Loucy (cell line): ENCODE results near the gene PNPLA1.

Experiments used
- H2AFZ ChIP-seq: fragments of 200-600 bp; sonication (generic); 2 replicates; pipeline ENCODE4 v1.6.0; 2016; ENCODE audit warnings: antibody characterized with exemption, mild to moderate bottlenecking, low read length, moderate library complexity
- H3F3A ChIP-seq: fragments of 200-600 bp; 2 replicates; pipeline ENCODE4 v1.6.0; 2016; ENCODE audit warnings: antibody characterized with exemption, low read depth, mild to moderate bottlenecking
- H3K27me3 ChIP-seq: fragments of 200-600 bp; sonication (generic); 2 replicates; pipeline ENCODE4 v1.6.1; 2014; ENCODE audit warnings: low read length, mild to moderate bottlenecking; ENCODE audit not compliant: insufficient read depth, poor library complexity, severe bottlenecking
- H3K36me3 ChIP-seq: fragments of 200-600 bp; sonication (generic); 2 replicates; pipeline ENCODE4 v1.6.1; 2016; ENCODE audit warnings: low read length; ENCODE audit not compliant: insufficient read depth
- H3K4me1 ChIP-seq: fragments of 200-600 bp; sonication (generic); 2 replicates; pipeline ENCODE4 v1.5.1; 2014; ENCODE audit warnings: low read length, mild to moderate bottlenecking; ENCODE audit not compliant: insufficient read depth, poor library complexity, severe bottlenecking
- H3K4me2 ChIP-seq: fragments of 200-600 bp; sonication (generic); 2 replicates; pipeline ENCODE4 v1.6.0; 2014; ENCODE audit warnings: antibody characterized with exemption, low read length, low read depth, mild to moderate bottlenecking; ENCODE audit not compliant: poor library complexity, severe bottlenecking
- H3K4me3 ChIP-seq: fragments of 200-600 bp; sonication (generic); 2 replicates; pipeline ENCODE4 v1.5.1; 2014; ENCODE audit warnings: low read length, mild to moderate bottlenecking, mixed read lengths; ENCODE audit not compliant: poor library complexity, severe bottlenecking
- H3K79me2 ChIP-seq: fragments of 200-600 bp; sonication (generic); 2 replicates; pipeline ENCODE4 v1.6.1; 2014; ENCODE audit warnings: low read length; ENCODE audit not compliant: insufficient read depth
- H3K9ac ChIP-seq: fragments of 200-600 bp; sonication (generic); 2 replicates; pipeline ENCODE4 v1.6.0; 2014; ENCODE audit warnings: mild to moderate bottlenecking, low read depth, low read length, moderate library complexity; ENCODE audit not compliant: poor library complexity, severe bottlenecking
- H3K9me2 ChIP-seq: fragments of 200-600 bp; sonication (generic); replicated peaks from 2 replicates; pipeline ENCODE4 v1.6.1; 2016; ENCODE audit warnings: low read depth, low read length, mixed read lengths
- H3K9me3 ChIP-seq: fragments of 200-600 bp; sonication (generic); 2 replicates; pipeline ENCODE4 v1.6.1; 2014; ENCODE audit warnings: mild to moderate bottlenecking, antibody characterized with exemption, low read length, low read depth; ENCODE audit not compliant: insufficient read depth
- H4K20me1 ChIP-seq: fragments of 200-600 bp; sonication (generic); 2 replicates; pipeline ENCODE4 v1.6.0; 2014; ENCODE audit warnings: antibody characterized with exemption, low read length, mild to moderate bottlenecking; ENCODE audit not compliant: insufficient read depth, poor library complexity, severe bottlenecking
- EZH2phosphoT487 ChIP-seq: fragments of 200-600 bp; IDR thresholded peaks from 2 replicates; pipeline ENCODE4 v1.6.1; 2018; ENCODE audit warnings: antibody characterized with exemption, mild to moderate bottlenecking, moderate library complexity, borderline replicate concordance
- TF ChIP-seq, protein P1 (sequence below): fragments of 200-600 bp; sonication (generic); conservative IDR thresholded peaks from 2 replicates; pipeline ENCODE4 v1.5.1; 2014; ENCODE audit warnings: mild to moderate bottlenecking, antibody characterized with exemption, low read length

PNPLA1 gene

GRCh38 chr6:36235862-36236261 lies 34.0 kb upstream of the PNPLA1 start:
- H3K79me2 ChIP-seq, result no peaks in the 10 kb centered on the region
- no peak overlapping the region for H3K9ac ChIP-seq
- H2AFZ ChIP-seq, result no peak overlapping the region
- H3K4me3 ChIP-seq, result no peak overlapping the region
- H3K9me2 ChIP-seq, result no peaks in the 10 kb centered on the region
- no peaks in the 10 kb centered on the region for H3K9me3 ChIP-seq
- H3K4me1 ChIP-seq, result no peaks in the 10 kb centered on the region
- H3K27me3 ChIP-seq, result no peaks in the 10 kb centered on the region
- no peak overlapping the region for H3K4me2 ChIP-seq
- H3F3A ChIP-seq, result no peaks in the 10 kb centered on the region
- H4K20me1 ChIP-seq, result no peaks in the 10 kb centered on the region
- no peak for TF ChIP-seq EZH2phosphoT487
- TF ChIP-seq, protein P1, sequence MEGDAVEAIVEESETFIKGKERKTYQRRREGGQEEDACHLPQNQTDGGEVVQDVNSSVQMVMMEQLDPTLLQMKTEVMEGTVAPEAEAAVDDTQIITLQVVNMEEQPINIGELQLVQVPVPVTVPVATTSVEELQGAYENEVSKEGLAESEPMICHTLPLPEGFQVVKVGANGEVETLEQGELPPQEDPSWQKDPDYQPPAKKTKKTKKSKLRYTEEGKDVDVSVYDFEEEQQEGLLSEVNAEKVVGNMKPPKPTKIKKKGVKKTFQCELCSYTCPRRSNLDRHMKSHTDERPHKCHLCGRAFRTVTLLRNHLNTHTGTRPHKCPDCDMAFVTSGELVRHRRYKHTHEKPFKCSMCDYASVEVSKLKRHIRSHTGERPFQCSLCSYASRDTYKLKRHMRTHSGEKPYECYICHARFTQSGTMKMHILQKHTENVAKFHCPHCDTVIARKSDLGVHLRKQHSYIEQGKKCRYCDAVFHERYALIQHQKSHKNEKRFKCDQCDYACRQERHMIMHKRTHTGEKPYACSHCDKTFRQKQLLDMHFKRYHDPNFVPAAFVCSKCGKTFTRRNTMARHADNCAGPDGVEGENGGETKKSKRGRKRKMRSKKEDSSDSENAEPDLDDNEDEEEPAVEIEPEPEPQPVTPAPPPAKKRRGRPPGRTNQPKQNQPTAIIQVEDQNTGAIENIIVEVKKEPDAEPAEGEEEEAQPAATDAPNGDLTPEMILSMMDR, result no peak
- peaks cover 27% of the 10 kb centered on the region; the same call in 1 of the 2 replicates for H3K36me3 ChIP-seq

GRCh38 chr6:36239774-36240173 lies 30.1 kb upstream of the PNPLA1 start:
- no peak overlapping the region for H3K4me3 ChIP-seq
- H3K9ac ChIP-seq, result no peak overlapping the region
- H3K79me2 ChIP-seq, result no peaks in the 10 kb centered on the region
- H3K9me3 ChIP-seq, result no peaks in the 10 kb centered on the region
- H3K27me3 ChIP-seq, result no peaks in the 10 kb centered on the region
- H3K36me3 ChIP-seq, result no peaks in the 10 kb centered on the region
- H2AFZ ChIP-seq, result no peak overlapping the region
- H4K20me1 ChIP-seq, result no peaks in the 10 kb centered on the region
- no peak for TF ChIP-seq EZH2phosphoT487
- TF ChIP-seq, protein P1, result no peak
- H3K9me2 ChIP-seq, result no peaks in the 10 kb centered on the region
- no peak overlapping the region for H3K4me2 ChIP-seq
- no peaks in the 10 kb centered on the region for H3F3A ChIP-seq
- H3K4me1 ChIP-seq, result peaks cover 9% of the 10 kb centered on the region

GRCh38 chr6:36241728-36242127 lies 28.1 kb upstream of the PNPLA1 start:
- no peak overlapping the region for H3K9ac ChIP-seq
- no peaks in the 10 kb centered on the region for H4K20me1 ChIP-seq
- H3K4me1 ChIP-seq, result peaks cover 17% of the 10 kb centered on the region
- H3K79me2 ChIP-seq, result no peaks in the 10 kb centered on the region
- no peaks in the 10 kb centered on the region for H3F3A ChIP-seq
- H3K4me2 ChIP-seq, result no peak overlapping the region
- H3K9me3 ChIP-seq, result no peaks in the 10 kb centered on the region
- TF ChIP-seq, protein P1, result no peak
- TF ChIP-seq EZH2phosphoT487, result no peak
- H3K36me3 ChIP-seq, result no peaks in the 10 kb centered on the region
- H3K4me3 ChIP-seq, result no peak overlapping the region
- H3K9me2 ChIP-seq, result no peaks in the 10 kb centered on the region
- H2AFZ ChIP-seq, result no peak overlapping the region
- H3K27me3 ChIP-seq, result no peaks in the 10 kb centered on the region
